ENCODE data around the gene GOT1. TPM values are rescaled to one million over a fixed set of nuclear protein-coding genes. Genes with fewer than 3 reads are reported as not detected.

GOT1 gene
- total RNA-seq, 1 donor from 2014 or later: 50.9 TPM

- Mint-ChIP-seq H3K27ac (no peak overlapping the region), H3K4me3 (no peak overlapping the region), H3K27me3 (peaks cover 10% of the 10 kb centered on the region), H3K36me3 (peaks cover 15% of the 10 kb centered on the region), H3K4me1 (ENCODE audit: unreplicated experiment) (peaks cover 11% of the 10 kb centered on the region), H3K9me3 (no peaks in the 10 kb centered on the region)
- DNase-seq (ENCODE audit: extremely low spot score, unreplicated experiment): no peak
- TF ChIP-seq CTCF (conservative IDR thresholded peaks at IDR 0.05): no peak
Observed at GRCh38 chr10:99393036-99393435, 37.4 kb downstream of the GOT1 start.

- H3K4me1 Mint-ChIP-seq (ENCODE audit: unreplicated experiment): peaks cover 11% of the 10 kb centered on the region
- no peak for DNase-seq (ENCODE audit: extremely low spot score, unreplicated experiment)
- peaks cover 18% of the 10 kb centered on the region for H3K27me3 Mint-ChIP-seq
- no peak overlapping the region for H3K27ac Mint-ChIP-seq
- H3K9me3 Mint-ChIP-seq: no peaks in the 10 kb centered on the region
- peaks cover 6% of the 10 kb centered on the region for H3K36me3 Mint-ChIP-seq
- no peak overlapping the region for H3K4me3 Mint-ChIP-seq
- no peak for TF ChIP-seq CTCF (conservative IDR thresholded peaks at IDR 0.05)
Observed at GRCh38 chr10:99391346-99391745, 39.1 kb downstream of the GOT1 start.

GRCh38 chr10:99389729-99390480, 40.5 kb downstream of the GOT1 start:
- no peak for DNase-seq (ENCODE audit: extremely low spot score, unreplicated experiment)
- no peaks in the 10 kb centered on the region for H3K9me3 Mint-ChIP-seq

GRCh38 chr10:99387541-99387940, 42.9 kb downstream of the GOT1 start:
- Mint-ChIP-seq H3K4me1 (ENCODE audit: unreplicated experiment) (peaks cover 2% of the 10 kb centered on the region), H3K27me3 (peaks cover 16% of the 10 kb centered on the region), H3K9me3 (no peaks in the 10 kb centered on the region), H3K27ac (no peak overlapping the region), H3K36me3 (no peaks in the 10 kb centered on the region), H3K4me3 (no peak overlapping the region)
- no peak for TF ChIP-seq CTCF (conservative IDR thresholded peaks at IDR 0.05)
- no peak for DNase-seq (ENCODE audit: extremely low spot score, unreplicated experiment)

More at GRCh38 chr10:99389729-99390480, 40.5 kb downstream of the GOT1 start:
- Mint-ChIP-seq H3K36me3 (no peaks in the 10 kb centered on the region), H3K4me3 (no peak overlapping the region), H3K27ac (no peak overlapping the region), H3K27me3 (peaks cover 22% of the 10 kb centered on the region), H3K4me1 (ENCODE audit: unreplicated experiment) (peaks cover 5% of the 10 kb centered on the region)
- no peak for TF ChIP-seq CTCF (conservative IDR thresholded peaks at IDR 0.05)

GRCh38 chr10:99387071-99387470, 43.4 kb downstream of the GOT1 start:
- H3K9me3 Mint-ChIP-seq: no peaks in the 10 kb centered on the region
- peaks cover 15% of the 10 kb centered on the region for H3K27me3 Mint-ChIP-seq
- H3K36me3 Mint-ChIP-seq: no peaks in the 10 kb centered on the region
- H3K4me1 Mint-ChIP-seq (ENCODE audit: unreplicated experiment): no peaks in the 10 kb centered on the region
- no peak overlapping the region for H3K4me3 Mint-ChIP-seq
- no peak overlapping the region for H3K27ac Mint-ChIP-seq
- no peak for TF ChIP-seq CTCF (conservative IDR thresholded peaks at IDR 0.05)
- no peak for DNase-seq (ENCODE audit: extremely low spot score, unreplicated experiment)

Data from type B pancreatic cell (in vitro differentiated cells).